Lung microvascular endothelial cell (primary cell): ENCODE measurements around the gene TPP2. TPM values are rescaled to one million over a fixed set of nuclear protein-coding genes. Genes with fewer than 3 reads are reported as not detected.

Experiments
- DNase-seq, 2 donors: peaks; one replicate each; pipeline versions ENCODE4 v3.0.0 to v3.0.0-alpha.2; 2010; ENCODE audit warnings: low read depth in 2 of 2
- total RNA-seq: library from RNA; depleted of rRNA; stranded (reverse); fragments of >200 nt; gene quantifications from 2 replicates; pipeline ENCODE4 v1.2.1, GENCODE V29; 2014

The TPP2 gene
- total RNA-seq, 1 donor from 2014 or later, result 34.7 TPM

- DNase-seq, result no peak
Measured at GRCh38 chr13:102593466-102593865, 3.3 kb upstream of the TPP2 start.

GRCh38 chr13:102597029-102597961 is 509 bp downstream of the TPP2 start:
- DNase-seq, result peak; percentile 16 to 32

- peak in 1 of 2 donors; percentile 5 for DNase-seq
Measured at GRCh38 chr13:102598061-102598460, 1.3 kb downstream of the TPP2 start.

GRCh38 chr13:102599426-102600012 is 2.7 kb downstream of the TPP2 start:
- no peak for DNase-seq

- no peak for DNase-seq
Measured at GRCh38 chr13:102606537-102607309, 9.9 kb downstream of the TPP2 start.

GRCh38 chr13:102608974-102609373 is 12.2 kb downstream of the TPP2 start:
- no peak for DNase-seq

- no peak for DNase-seq
Measured at GRCh38 chr13:102609696-102610095, 12.9 kb downstream of the TPP2 start.

- DNase-seq, result no peak
Measured at GRCh38 chr13:102610296-102610895, 13.6 kb downstream of the TPP2 start.

GRCh38 chr13:102617697-102618350 is 21.0 kb downstream of the TPP2 start:
- no peak for DNase-seq

GRCh38 chr13:102620516-102620915 is 23.7 kb downstream of the TPP2 start:
- no peak for DNase-seq

- no peak for DNase-seq
Measured at GRCh38 chr13:102626928-102627327, 30.1 kb downstream of the TPP2 start.

- no peak for DNase-seq
Measured at GRCh38 chr13:102628559-102628958, 31.8 kb downstream of the TPP2 start.

- DNase-seq, result no peak
Measured at GRCh38 chr13:102631198-102631597, 34.4 kb downstream of the TPP2 start.

- DNase-seq, result peak in 1 of 2 donors; percentile 54
Measured at GRCh38 chr13:102638741-102639140, 42.0 kb downstream of the TPP2 start.

- DNase-seq, result no peak
Measured at GRCh38 chr13:102642029-102642428, 45.2 kb downstream of the TPP2 start.

GRCh38 chr13:102642475-102642874 is 45.7 kb downstream of the TPP2 start:
- no peak for DNase-seq

- DNase-seq, result no peak
Measured at GRCh38 chr13:102643656-102644055, 46.9 kb downstream of the TPP2 start.

- no peak for DNase-seq
Measured at GRCh38 chr13:102645701-102646100, 48.9 kb downstream of the TPP2 start.

GRCh38 chr13:102648046-102648445 is 51.3 kb downstream of the TPP2 start:
- peak; percentile 10 to 72 for DNase-seq

- no peak for DNase-seq
Measured at GRCh38 chr13:102650444-102650843, 53.7 kb downstream of the TPP2 start.

GRCh38 chr13:102651392-102651791 is 54.6 kb downstream of the TPP2 start:
- peak; percentile 36 to 48 for DNase-seq
